WTC11 (cell line): Measurements from ENCODE around the gene RAMP1. TPM values are rescaled to one million over a fixed set of nuclear protein-coding genes. Genes with fewer than 3 reads are reported as not detected.

Source experiments
- ATAC-seq: fragments of 200-7000 bp; cut with Tn5 transposase; 2 replicates; pipeline ENCODE4 v1.10.0; 2021; ENCODE audit warnings: mild to moderate bottlenecking, moderate library complexity
- CTCF ChIA-PET: fragments of 300-600 bp; sonication (Branson Sonifier 250); formaldehyde crosslinking; loops from one replicate; lab custom pipeline; 2021; ENCODE audit warnings: antibody characterized with exemption; lab: Charles Lee
- POLR2A ChIA-PET: fragments of 350-600 bp; sonication (Branson Sonifier 250); formaldehyde crosslinking; loops from one replicate; lab custom pipeline; 2021; ENCODE audit warnings: antibody characterized with exemption; lab: Charles Lee
- DNase-seq: peaks from one replicate; pipeline ENCODE4 v3.0.0; 2021; ENCODE audit warnings: low spot score
- H3K27ac Mint-ChIP-seq: 2 replicates; pipeline ENCODE4 v1.8.0; 2021; ENCODE audit warnings: mixed read lengths
- H3K27me3 Mint-ChIP-seq: 2 replicates; pipeline ENCODE4 v1.8.0; 2021; ENCODE audit warnings: low read depth, mild to moderate bottlenecking, moderate library complexity, mixed read lengths
- H3K36me3 Mint-ChIP-seq: 2 replicates; pipeline ENCODE4 v1.8.0; 2021; ENCODE audit warnings: mixed read lengths
- H3K4me1 Mint-ChIP-seq: 2 replicates; pipeline ENCODE4 v1.8.0; 2022; ENCODE audit warnings: mixed read lengths
- H3K4me3 Mint-ChIP-seq: 2 replicates; pipeline ENCODE4 v1.8.0; 2021; ENCODE audit warnings: mild to moderate bottlenecking, moderate library complexity, mixed read lengths
- H3K9me3 Mint-ChIP-seq: 2 replicates; pipeline ENCODE4 v1.8.0; 2021; ENCODE audit warnings: mixed read lengths
- ATF1 ChIP-seq: sonication (generic); formaldehyde crosslinking; IDR thresholded peaks from 2 replicates; pipeline ENCODE4 v1.8.1; 2023; ENCODE audit warnings: mild to moderate bottlenecking, moderate library complexity, missing genetic modification reagents
- CBFB ChIP-seq: sonication (generic); formaldehyde crosslinking; IDR thresholded peaks from 2 replicates; pipeline ENCODE4 v1.8.1; 2022; ENCODE audit warnings: mild to moderate bottlenecking, low read depth, missing genetic modification reagents
- EMX1 ChIP-seq: fragments of 250-450 bp; sonication (Bioruptor Pico); IDR thresholded peaks from 2 replicates; pipeline ENCODE4 v1.8.0; 2021; ENCODE audit warnings: mild to moderate bottlenecking
- HMGA2 ChIP-seq: fragments of 250-450 bp; sonication (Bioruptor Pico); IDR thresholded peaks from 2 replicates; pipeline ENCODE4 v1.4.0; 2021; ENCODE audit warnings: mild to moderate bottlenecking, moderate library complexity
- NR1H2 ChIP-seq: sonication (generic); formaldehyde crosslinking; IDR thresholded peaks from 2 replicates; pipeline ENCODE4 v1.9.0; 2021; ENCODE audit warnings: mild to moderate bottlenecking, moderate library complexity, missing genetic modification reagents
- NR2C2 ChIP-seq: sonication (generic); formaldehyde crosslinking; IDR thresholded peaks from 2 replicates; pipeline ENCODE4 v1.8.0; 2022; ENCODE audit warnings: mild to moderate bottlenecking, missing genetic modification reagents
- OVOL2 ChIP-seq: fragments of 250-450 bp; sonication (Bioruptor Pico); IDR thresholded peaks from 2 replicates; pipeline ENCODE4 v1.9.0; 2021; ENCODE audit warnings: mild to moderate bottlenecking, borderline replicate concordance
- RELA ChIP-seq: sonication (generic); formaldehyde crosslinking; IDR thresholded peaks from 2 replicates; pipeline ENCODE4 v1.8.1; 2022; ENCODE audit warnings: missing genetic modification reagents, mild to moderate bottlenecking, borderline replicate concordance
- RORB ChIP-seq: fragments of 250-450 bp; sonication (Bioruptor Pico); IDR thresholded peaks from 2 replicates; pipeline ENCODE4 v1.9.0; 2021; ENCODE audit warnings: mild to moderate bottlenecking
- SMAD3 ChIP-seq: sonication (generic); formaldehyde crosslinking; IDR thresholded peaks from 2 replicates; pipeline ENCODE4 v1.8.0; 2022; ENCODE audit warnings: missing genetic modification reagents, mild to moderate bottlenecking, borderline replicate concordance
- SMAD4 ChIP-seq: sonication (generic); formaldehyde crosslinking; IDR thresholded peaks from 2 replicates; pipeline ENCODE4 v1.8.0; 2022; ENCODE audit warnings: mild to moderate bottlenecking, missing genetic modification reagents
- TCF7 ChIP-seq: sonication (generic); formaldehyde crosslinking; IDR thresholded peaks from 2 replicates; pipeline ENCODE4 v1.8.0; 2022; ENCODE audit warnings: mild to moderate bottlenecking, low read depth, missing genetic modification reagents, moderate library complexity
- ZBTB21 ChIP-seq: sonication (generic); formaldehyde crosslinking; IDR thresholded peaks from 2 replicates; pipeline ENCODE4 v1.8.1; 2023; ENCODE audit warnings: mild to moderate bottlenecking, missing genetic modification reagents, borderline replicate concordance
- ZNF121 ChIP-seq: sonication (generic); formaldehyde crosslinking; IDR thresholded peaks from 2 replicates; pipeline ENCODE4 v1.8.0; 2023; ENCODE audit warnings: missing genetic modification reagents
- ZNF396 ChIP-seq: fragments of 250-450 bp; sonication (Bioruptor Pico); IDR thresholded peaks from 2 replicates; pipeline ENCODE4 v1.8.0; 2021; ENCODE audit warnings: mild to moderate bottlenecking, moderate library complexity, borderline replicate concordance
- ZNF423 ChIP-seq: fragments of 250-450 bp; sonication (Bioruptor Pico); IDR thresholded peaks from 2 replicates; pipeline ENCODE4 v2.1.2; 2022; ENCODE audit warnings: mild to moderate bottlenecking, moderate library complexity
- total RNA-seq: library from RNA; stranded (reverse); gene quantifications from 3 replicates; pipeline ENCODE4 v1.2.3, GENCODE V29; 2021
- TF ChIP-seq, protein P1 (sequence below): fragments of 250-450 bp; sonication (Bioruptor Pico); IDR thresholded peaks from 2 replicates; pipeline ENCODE4 v1.9.0; 2021; ENCODE audit warnings: mild to moderate bottlenecking
- TF ChIP-seq, protein P2 (sequence below): sonication (generic); formaldehyde crosslinking; conservative IDR thresholded peaks from 2 replicates; pipeline ENCODE4 v1.8.1; 2023; ENCODE audit warnings: mild to moderate bottlenecking, low read depth, missing genetic modification reagents, moderate library complexity
- TF ChIP-seq, protein P3 (sequence below): sonication (generic); formaldehyde crosslinking; IDR thresholded peaks from 2 replicates; pipeline ENCODE4 v1.8.1; 2022; ENCODE audit warnings: mild to moderate bottlenecking, moderate library complexity, missing genetic modification reagents
- TF ChIP-seq, protein P4 (sequence below): sonication (generic); formaldehyde crosslinking; IDR thresholded peaks from 2 replicates; pipeline ENCODE4 v1.8.0; 2022; ENCODE audit warnings: mild to moderate bottlenecking, missing genetic modification reagents
- TF ChIP-seq, protein P5 (sequence below): sonication (generic); formaldehyde crosslinking; IDR thresholded peaks from 2 replicates; pipeline ENCODE4 v1.8.0; 2023; ENCODE audit warnings: mild to moderate bottlenecking, missing genetic modification reagents
- TF ChIP-seq, protein P6 (sequence below): fragments of 250-450 bp; sonication (Bioruptor Pico); IDR thresholded peaks from 2 replicates; pipeline ENCODE4 v1.8.0; 2021; ENCODE audit warnings: mild to moderate bottlenecking

RAMP1 gene
- total RNA-seq, 1 experiment from 2014 or later, result 1.0 TPM

DNA sequence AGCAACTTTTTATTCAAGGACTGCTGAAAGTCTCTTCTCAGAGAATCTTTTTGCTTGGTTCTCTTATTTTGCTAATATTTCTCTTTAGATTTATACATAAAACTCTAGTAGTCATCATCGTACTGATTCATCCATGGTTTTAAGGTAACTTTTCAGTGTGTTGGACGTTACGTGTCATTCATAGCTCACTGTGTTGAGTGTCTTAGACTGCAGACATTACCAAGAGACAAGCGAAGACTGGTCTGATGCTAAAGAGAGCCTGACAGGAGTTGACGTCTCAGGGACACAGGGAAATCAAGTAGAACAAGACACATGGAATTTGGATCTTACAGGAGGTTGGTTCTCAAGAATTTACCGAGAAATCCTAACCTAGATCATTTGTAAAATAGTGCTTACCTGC, 35.3 kb upstream of the RAMP1 start:
- no peaks in the 10 kb centered on the region for H3K9me3 Mint-ChIP-seq
- H3K4me3 Mint-ChIP-seq, result no peak overlapping the region
- H3K36me3 Mint-ChIP-seq, result no peaks in the 10 kb centered on the region
- TF ChIP-seq ZNF396 (CRISPR knock-in tag) (no peak), RELA (CRISPR knock-in tag) (no peak)
- TF ChIP-seq, protein P1, sequence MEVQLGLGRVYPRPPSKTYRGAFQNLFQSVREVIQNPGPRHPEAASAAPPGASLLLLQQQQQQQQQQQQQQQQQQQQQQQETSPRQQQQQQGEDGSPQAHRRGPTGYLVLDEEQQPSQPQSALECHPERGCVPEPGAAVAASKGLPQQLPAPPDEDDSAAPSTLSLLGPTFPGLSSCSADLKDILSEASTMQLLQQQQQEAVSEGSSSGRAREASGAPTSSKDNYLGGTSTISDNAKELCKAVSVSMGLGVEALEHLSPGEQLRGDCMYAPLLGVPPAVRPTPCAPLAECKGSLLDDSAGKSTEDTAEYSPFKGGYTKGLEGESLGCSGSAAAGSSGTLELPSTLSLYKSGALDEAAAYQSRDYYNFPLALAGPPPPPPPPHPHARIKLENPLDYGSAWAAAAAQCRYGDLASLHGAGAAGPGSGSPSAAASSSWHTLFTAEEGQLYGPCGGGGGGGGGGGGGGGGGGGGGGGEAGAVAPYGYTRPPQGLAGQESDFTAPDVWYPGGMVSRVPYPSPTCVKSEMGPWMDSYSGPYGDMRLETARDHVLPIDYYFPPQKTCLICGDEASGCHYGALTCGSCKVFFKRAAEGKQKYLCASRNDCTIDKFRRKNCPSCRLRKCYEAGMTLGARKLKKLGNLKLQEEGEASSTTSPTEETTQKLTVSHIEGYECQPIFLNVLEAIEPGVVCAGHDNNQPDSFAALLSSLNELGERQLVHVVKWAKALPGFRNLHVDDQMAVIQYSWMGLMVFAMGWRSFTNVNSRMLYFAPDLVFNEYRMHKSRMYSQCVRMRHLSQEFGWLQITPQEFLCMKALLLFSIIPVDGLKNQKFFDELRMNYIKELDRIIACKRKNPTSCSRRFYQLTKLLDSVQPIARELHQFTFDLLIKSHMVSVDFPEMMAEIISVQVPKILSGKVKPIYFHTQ, result no peak
- TF ChIP-seq, all 79 proteins: peak for 0
- ChIA-PET CTCF (no interaction called here), POLR2A (no interaction called here)
- ATAC-seq (no peak), DNase-seq (no peak)
- H3K27ac Mint-ChIP-seq, result no peak overlapping the region
- no peaks in the 10 kb centered on the region for H3K27me3 Mint-ChIP-seq
- H3K4me1 Mint-ChIP-seq, result no peaks in the 10 kb centered on the region

DNA sequence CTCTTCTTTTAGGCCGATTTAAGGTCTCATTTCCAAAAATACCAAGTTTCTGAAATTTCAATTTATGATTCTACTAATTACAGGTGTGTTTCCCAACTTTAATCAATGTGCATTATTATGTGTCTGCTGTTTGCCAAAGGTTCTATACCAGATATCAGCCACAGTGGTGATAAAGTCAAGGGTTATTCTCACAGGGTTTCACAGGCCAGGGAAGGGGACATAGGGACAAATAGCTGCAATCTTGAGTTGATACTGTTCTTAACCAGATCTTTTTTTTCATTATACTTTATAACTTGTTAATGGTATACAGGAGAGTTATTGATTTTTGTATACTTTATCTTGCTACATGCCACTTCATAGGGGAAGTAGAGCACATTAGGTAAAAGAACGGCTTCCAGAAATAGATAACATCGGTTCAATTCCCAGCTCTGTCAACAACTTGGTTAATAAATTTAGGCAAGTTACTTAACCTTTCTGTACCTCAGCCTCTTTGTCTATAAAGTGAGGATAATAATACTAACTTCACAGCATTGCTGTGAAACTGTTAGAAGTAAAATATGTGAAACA, 31.9 kb upstream of the RAMP1 start:
- ATAC-seq (no peak), DNase-seq (no peak)
- Mint-ChIP-seq H3K4me1 (no peaks in the 10 kb centered on the region), H3K27ac (no peak overlapping the region), H3K36me3 (no peaks in the 10 kb centered on the region), H3K9me3 (no peaks in the 10 kb centered on the region), H3K27me3 (no peaks in the 10 kb centered on the region; the same call in 1 of the 2 replicates), H3K4me3 (no peak overlapping the region)
- ChIA-PET POLR2A (no interaction called here), CTCF (interaction anchor here (0.7 to 1.4 kb wide), 2 partner anchors 31 to 256 kb away, joined by 3 to 4 read pairs; no protein-coding TSS in a partner anchor)
- TF ChIP-seq HMGA2, result no peak
- no peak for TF ChIP-seq EMX1 (CRISPR knock-in tag)
- no peak for TF ChIP-seq SMAD3 (CRISPR knock-in tag)
- no peak for TF ChIP-seq ZBTB21 (CRISPR knock-in tag)
- no peak for TF ChIP-seq ATF1 (CRISPR knock-in tag)
- no peak for TF ChIP-seq ZNF423 (CRISPR knock-in tag)
- no peak for TF ChIP-seq ZNF121 (CRISPR knock-in tag)
- TF ChIP-seq RORB (CRISPR knock-in tag), result no peak
- TF ChIP-seq, protein P2, sequence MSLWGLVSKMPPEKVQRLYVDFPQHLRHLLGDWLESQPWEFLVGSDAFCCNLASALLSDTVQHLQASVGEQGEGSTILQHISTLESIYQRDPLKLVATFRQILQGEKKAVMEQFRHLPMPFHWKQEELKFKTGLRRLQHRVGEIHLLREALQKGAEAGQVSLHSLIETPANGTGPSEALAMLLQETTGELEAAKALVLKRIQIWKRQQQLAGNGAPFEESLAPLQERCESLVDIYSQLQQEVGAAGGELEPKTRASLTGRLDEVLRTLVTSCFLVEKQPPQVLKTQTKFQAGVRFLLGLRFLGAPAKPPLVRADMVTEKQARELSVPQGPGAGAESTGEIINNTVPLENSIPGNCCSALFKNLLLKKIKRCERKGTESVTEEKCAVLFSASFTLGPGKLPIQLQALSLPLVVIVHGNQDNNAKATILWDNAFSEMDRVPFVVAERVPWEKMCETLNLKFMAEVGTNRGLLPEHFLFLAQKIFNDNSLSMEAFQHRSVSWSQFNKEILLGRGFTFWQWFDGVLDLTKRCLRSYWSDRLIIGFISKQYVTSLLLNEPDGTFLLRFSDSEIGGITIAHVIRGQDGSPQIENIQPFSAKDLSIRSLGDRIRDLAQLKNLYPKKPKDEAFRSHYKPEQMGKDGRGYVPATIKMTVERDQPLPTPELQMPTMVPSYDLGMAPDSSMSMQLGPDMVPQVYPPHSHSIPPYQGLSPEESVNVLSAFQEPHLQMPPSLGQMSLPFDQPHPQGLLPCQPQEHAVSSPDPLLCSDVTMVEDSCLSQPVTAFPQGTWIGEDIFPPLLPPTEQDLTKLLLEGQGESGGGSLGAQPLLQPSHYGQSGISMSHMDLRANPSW (CRISPR knock-in tag), result no peak
- TF ChIP-seq, protein P3, sequence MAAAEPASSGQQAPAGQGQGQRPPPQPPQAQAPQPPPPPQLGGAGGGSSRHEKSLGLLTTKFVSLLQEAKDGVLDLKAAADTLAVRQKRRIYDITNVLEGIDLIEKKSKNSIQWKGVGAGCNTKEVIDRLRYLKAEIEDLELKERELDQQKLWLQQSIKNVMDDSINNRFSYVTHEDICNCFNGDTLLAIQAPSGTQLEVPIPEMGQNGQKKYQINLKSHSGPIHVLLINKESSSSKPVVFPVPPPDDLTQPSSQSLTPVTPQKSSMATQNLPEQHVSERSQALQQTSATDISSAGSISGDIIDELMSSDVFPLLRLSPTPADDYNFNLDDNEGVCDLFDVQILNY, result no peak
- TF ChIP-seq NR2C2 (CRISPR knock-in tag), result no peak
- TF ChIP-seq TCF7 (CRISPR knock-in tag), result no peak
- TF ChIP-seq OVOL2 (CRISPR knock-in tag), result no peak

DNA sequence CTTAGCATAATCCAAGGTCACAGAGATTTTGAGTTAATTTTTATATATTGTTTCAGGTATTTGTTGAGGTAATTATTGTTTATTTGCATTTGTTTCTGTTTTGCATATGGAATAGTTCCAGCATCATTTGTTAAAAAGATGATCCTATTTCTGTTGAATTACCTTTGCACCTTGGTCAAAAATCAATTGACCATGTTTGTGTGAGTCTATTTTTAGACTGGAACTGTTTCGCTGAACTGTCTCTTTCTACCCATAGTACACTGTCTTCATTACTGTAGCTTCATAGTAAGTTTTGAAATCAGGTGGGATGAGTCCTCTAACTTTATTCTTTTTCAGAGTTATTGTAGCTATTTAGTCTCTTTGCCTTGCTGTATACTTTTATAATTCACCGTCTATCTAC, 28.9 kb upstream of the RAMP1 start:
- Mint-ChIP-seq H3K9me3 (no peaks in the 10 kb centered on the region), H3K27me3 (no peaks in the 10 kb centered on the region; the same call in 1 of the 2 replicates), H3K4me1 (no peaks in the 10 kb centered on the region), H3K36me3 (no peaks in the 10 kb centered on the region), H3K27ac (no peak overlapping the region), H3K4me3 (no peak overlapping the region)
- ChIA-PET POLR2A (no interaction called here), CTCF (no interaction called here)
- ATAC-seq, result no peak
- DNase-seq, result no peak
- TF ChIP-seq, protein P4, sequence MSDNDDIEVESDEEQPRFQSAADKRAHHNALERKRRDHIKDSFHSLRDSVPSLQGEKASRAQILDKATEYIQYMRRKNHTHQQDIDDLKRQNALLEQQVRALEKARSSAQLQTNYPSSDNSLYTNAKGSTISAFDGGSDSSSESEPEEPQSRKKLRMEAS, result no peak
- TF ChIP-seq, protein P5, sequence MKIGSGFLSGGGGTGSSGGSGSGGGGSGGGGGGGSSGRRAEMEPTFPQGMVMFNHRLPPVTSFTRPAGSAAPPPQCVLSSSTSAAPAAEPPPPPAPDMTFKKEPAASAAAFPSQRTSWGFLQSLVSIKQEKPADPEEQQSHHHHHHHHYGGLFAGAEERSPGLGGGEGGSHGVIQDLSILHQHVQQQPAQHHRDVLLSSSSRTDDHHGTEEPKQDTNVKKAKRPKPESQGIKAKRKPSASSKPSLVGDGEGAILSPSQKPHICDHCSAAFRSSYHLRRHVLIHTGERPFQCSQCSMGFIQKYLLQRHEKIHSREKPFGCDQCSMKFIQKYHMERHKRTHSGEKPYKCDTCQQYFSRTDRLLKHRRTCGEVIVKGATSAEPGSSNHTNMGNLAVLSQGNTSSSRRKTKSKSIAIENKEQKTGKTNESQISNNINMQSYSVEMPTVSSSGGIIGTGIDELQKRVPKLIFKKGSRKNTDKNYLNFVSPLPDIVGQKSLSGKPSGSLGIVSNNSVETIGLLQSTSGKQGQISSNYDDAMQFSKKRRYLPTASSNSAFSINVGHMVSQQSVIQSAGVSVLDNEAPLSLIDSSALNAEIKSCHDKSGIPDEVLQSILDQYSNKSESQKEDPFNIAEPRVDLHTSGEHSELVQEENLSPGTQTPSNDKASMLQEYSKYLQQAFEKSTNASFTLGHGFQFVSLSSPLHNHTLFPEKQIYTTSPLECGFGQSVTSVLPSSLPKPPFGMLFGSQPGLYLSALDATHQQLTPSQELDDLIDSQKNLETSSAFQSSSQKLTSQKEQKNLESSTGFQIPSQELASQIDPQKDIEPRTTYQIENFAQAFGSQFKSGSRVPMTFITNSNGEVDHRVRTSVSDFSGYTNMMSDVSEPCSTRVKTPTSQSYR (CRISPR knock-in tag), result no peak
- TF ChIP-seq, protein P6, sequence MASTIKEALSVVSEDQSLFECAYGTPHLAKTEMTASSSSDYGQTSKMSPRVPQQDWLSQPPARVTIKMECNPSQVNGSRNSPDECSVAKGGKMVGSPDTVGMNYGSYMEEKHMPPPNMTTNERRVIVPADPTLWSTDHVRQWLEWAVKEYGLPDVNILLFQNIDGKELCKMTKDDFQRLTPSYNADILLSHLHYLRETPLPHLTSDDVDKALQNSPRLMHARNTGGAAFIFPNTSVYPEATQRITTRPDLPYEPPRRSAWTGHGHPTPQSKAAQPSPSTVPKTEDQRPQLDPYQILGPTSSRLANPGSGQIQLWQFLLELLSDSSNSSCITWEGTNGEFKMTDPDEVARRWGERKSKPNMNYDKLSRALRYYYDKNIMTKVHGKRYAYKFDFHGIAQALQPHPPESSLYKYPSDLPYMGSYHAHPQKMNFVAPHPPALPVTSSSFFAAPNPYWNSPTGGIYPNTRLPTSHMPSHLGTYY (CRISPR knock-in tag), result no peak
- TF ChIP-seq SMAD4 (CRISPR knock-in tag), result no peak
- TF ChIP-seq CBFB (CRISPR knock-in tag), result no peak
- TF ChIP-seq NR1H2 (CRISPR knock-in tag), result no peak
- no peak for TF ChIP-seq OVOL2 (CRISPR knock-in tag)
